NCI-H2029 (cell line): ENCODE results near the gene ADAMTS17.
"Not testable (repeated sequence)": the region's sequence is repeated elsewhere in the genome, so short reads cannot be mapped to it uniquely, and the experiment has no call there.

Experiments
- DNase-seq: peaks from one replicate; lab custom pipeline; 2025; lab: John Stamatoyannopoulos, UW

ADAMTS17 gene

GRCh38 chr15:100083572-100083971, 258.2 kb downstream of the ADAMTS17 start:
- no peak for DNase-seq

GRCh38 chr15:100082761-100083402, 258.9 kb downstream of the ADAMTS17 start:
- DNase-seq = no peak

DNA sequence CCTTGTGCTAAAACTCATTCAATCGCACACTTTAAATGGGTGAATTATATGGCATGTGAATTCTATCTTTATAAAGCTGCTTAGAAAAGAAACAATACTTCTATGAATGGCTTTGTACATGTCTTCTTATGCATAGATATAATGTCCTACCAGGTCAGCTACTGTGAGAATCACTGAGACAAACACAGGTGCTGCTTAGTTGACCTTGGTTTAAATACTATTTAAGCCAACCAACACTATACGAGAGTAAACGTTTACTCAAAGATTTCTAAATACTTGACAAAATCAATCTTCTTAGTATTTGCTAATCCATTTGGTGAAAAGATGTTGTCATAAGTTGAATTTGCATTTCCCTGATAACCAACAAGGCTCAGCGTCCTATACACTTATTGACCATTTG, 260.3 kb downstream of the ADAMTS17 start:
- DNase-seq = no peak

DNA sequence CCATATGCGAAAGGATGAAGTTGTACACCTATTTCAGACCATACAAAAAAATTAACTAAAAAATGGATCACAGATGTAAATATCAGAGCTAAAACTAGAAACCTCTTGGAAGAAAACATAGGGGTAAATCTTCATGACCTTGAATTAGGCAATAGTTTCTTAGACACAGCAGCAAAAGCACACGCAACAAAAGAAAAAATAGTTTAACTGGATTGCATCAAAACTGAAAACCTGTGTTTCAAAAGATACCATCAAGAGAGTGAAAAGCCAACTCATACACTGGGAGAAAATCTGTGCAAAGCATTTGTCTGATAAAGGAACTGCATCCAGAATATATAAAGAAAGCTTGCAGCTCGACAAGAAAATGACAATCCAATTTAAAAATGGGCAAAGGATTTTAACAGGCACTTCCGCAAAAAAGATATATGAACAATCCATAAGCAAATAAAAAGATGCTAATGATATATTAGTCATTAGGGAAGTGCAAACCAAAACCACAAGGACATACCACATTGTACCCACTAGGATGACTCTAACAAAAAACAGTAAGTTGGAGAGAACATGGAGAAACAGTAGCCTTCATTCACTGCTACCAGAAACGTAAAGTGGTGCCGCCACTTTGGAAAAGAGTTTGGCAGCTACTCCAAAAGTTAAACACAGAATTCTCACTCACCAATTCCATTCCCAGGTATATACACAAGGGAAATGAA, 263.1 kb downstream of the ADAMTS17 start:
- DNase-seq = no peak

- DNase-seq = peak; percentile 7
These were observed 266.5 kb downstream of the ADAMTS17 start for GRCh38 chr15:100075229-100075628.

DNA sequence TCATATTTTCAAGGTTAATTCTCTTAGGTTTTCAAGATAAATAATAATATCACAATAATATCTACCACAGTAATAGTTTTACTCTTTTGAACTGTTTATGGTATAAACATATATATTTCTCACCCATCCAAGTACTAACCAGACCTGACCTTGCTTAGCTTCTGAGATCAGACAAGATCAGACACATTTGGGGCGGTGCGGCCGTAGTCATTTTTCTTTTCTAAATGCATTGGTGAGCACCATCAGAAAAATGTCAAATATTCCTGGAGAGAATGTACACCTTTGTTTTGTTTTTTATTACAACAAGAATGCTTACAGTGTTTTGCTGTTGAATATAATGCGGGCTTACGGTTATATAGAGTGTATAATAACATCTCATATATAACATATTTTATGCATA, 267.8 kb downstream of the ADAMTS17 start:
- DNase-seq = no peak

DNA sequence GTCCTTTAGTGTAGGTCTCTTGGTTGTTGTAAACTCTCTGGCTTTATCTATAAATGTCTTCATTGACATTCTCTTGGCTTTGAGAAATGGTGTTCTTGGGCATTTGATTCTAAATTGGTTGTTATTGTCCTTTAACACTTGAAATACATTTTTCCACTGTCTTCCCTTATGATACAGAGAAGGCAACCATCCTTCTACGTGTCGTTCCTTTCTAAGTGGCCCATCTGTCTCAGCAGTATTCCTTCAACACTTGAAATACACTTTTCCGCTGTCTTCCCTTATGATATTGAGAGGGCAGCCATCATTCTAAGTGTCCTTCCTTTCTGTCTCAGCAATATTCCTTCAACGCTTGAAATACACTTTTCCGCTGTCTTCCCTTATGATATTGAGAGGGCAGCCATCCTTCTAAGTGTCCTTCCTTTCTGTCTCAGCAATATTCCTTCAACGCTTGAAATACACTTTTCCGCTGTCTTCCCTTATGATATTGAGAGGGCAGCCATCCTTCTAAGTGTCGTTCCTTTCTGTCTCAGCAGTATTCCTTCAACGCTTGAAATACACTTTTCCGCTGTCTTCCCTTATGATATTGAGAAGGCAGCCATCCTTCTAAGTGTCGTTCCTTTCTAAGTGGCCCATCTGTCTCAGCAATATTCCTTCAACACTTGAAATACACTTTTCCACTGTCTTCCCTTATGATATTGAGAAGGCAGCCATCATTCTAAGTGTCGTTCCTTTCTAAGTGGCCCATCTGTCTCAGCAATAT, 275.1 kb downstream of the ADAMTS17 start:
- not testable (repeated sequence) for DNase-seq

- no peak for DNase-seq
These were observed 279.8 kb downstream of the ADAMTS17 start for GRCh38 chr15:100061944-100062343.

DNA sequence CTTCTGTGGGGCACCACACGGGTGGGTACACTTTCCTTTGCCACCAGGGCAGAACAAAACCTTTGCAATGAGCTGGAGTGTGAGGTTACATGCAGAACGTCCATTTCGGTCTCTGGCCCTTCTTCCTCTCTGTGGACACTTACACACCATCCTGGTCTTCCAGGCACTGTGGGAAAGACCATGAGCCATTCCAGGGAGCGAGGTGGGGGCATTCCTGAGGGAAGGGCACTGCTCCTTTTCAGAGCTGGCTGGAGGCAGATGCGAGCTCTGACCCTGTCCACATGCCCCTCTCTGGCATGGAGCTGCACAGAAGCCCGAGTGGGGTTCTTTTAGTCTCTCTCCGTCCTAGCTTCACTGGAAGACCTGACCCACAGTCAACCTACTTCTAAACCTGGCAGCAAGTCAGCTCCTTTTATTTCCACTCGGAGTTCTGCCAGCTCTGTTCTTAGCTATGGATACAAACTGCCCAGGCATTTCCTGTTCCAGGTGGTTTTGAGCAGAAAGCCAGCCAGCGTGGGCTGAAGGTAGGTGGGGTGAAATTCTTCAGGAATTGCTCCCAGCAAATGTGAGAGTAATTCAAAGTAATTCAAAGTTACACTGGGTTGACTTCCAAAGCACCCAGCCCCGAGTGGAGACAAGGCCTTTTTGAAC, 281.4 kb downstream of the ADAMTS17 start:
- peak; percentile 48 for DNase-seq

GRCh38 chr15:100059521-100059920, 282.3 kb downstream of the ADAMTS17 start:
- DNase-seq = no peak

DNA sequence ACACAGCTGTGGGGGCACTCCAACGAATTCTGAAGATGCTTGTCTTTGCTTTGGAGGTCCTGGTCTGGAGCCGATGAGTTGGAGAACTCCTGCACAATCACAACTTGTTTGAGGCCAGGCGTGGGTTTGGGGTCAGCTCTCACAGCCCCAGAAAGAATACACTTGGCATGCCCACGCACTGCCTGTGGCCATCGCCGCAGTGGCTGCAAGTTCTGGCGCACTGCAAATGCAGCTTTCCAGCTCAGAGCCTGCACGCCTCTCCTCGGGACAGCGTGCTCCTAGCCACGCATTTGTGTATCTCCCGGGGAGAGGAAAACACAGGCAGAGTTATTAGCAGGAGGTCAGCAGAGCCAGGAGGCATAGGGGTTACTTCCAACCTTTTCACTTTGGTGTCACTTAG, 282.7 kb downstream of the ADAMTS17 start:
- no peak for DNase-seq

DNA sequence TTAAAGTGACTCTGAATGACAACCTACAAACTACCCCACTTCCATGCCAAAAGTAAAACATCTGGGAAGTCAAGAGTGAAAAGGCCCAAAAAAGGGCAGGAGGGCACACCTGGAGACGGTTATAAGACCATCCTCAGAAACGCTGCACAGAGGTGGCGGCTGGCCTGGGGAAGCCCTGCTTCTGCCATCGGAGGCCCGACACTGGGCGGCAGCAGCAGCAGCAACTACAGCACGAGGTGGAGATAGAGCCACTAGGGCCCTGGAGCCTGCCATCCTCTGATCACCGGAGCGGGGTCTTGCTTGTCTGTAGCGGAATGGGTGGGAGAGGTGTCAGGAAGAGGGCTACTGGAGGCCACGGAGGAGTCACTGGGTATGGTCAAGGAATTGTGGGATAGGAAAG, 283.3 kb downstream of the ADAMTS17 start:
- DNase-seq = no peak

DNA sequence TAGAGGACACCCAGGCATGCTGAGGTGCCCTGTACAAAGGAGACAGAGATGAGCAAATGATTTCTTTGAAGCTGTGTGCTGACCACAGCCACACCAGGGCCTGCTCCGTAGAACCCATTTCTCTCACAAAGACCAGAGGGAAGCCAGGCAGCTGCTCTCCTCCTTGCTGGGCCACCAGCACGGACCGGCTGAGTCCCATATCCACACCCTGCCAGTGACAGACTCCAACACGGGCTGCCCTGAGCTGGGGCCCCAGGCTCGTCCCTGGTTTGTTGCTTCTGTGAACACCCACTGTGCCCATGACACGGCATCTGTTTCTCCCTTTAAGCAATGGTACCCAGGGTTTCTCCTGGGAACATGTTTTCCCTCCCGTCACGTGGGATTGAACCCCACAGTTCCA, 284.5 kb downstream of the ADAMTS17 start:
- no peak for DNase-seq

DNA sequence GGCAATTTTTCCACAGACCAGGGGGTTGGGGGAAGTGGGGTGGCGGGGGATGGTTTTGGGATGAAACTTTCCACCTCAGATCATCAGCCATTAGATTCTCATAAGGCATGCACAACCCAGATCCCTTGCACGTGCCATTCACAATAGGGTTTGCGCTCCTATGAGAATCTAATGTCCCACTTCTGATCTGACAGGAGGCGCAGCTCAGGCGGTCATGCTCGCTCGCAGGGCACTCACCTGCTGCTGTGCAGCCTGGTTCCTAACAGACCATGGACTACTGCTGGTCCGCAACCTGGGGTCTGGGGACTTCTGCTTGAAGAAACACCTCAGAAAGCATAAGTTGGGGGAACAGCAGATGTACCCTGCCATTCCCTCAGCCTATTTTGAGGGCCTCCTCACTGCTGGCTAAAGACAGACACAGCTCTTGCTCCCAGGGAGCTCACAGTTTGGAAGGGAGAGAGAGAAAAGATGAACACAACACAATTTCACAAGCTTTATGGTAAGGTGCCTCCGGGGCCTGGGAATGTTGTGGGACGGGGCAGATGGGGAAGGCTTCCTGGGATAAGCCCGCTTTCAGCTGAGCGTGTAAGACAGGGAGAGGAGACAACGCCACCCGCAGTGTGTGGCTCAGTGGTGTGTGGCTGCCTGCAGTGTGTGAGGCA, 285.2 kb downstream of the ADAMTS17 start:
- no peak for DNase-seq

DNA sequence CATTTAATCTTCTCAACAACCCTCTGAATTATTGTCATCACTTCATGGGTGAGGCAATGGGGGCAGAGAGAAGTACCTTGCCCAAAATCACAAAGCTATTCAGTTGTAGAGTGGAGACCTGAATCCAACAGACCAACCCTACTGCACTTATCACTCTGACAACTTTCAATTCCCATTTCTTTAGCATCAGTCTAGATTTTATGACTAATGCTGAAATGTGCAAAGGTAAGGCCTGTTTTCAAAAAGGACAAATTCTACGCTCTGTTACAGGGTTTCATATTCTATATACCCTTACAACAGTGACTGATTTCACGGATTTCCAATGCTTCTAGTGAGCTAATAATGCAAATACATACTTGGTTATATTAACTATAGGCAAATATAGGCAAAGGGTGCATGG, 286.0 kb downstream of the ADAMTS17 start:
- DNase-seq = no peak

DNA sequence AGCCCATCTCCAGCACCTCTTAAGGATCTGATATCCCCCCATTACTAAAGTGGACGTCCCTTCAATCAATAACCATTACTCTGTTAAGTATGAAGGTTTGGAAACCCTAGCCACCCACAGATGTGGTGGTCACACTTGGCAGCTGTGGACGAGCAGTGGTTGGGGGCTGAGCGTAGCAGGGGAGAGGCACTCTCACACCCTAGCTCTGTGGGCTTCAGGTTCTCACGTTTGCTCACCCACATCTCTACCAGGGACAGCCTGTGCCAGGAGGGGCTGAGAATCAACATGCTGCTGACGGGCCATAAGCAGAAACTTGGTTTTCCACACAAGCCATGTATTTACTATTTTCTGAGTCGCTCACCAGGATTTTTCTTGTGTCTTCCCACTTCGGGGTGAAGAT, 287.2 kb downstream of the ADAMTS17 start:
- no peak for DNase-seq

DNA sequence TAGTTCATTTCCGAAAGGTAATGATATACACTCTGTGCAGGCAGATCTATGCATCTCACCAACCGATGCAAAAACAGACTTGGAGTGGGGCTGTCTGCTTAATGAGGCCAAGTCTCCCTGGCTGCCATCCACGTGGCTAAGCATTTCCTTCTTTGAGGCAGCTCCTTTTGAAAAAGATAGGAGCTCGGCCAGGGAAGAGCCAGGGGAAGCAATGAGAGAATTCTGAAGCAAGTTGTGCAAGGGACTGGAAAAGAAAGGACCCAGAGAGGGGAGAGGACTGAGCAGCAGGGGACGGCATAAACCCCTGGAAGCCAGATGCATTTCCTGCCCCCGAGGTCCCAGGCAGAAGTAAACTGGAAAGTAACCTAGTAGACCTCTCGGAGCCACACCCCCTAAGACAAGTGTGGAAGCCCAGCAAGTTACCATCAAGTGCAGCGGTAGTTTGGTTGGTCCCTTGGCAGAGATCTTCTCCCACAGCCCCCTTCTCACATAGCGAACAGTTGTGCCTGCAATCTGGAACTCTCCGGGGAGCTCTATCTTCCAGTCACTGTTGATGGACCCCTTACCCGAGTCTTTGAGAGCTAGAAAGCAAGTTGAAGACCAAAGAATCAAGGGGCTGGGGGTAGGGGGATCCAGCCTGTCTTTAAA, 288.2 kb downstream of the ADAMTS17 start:
- DNase-seq = no peak

DNA sequence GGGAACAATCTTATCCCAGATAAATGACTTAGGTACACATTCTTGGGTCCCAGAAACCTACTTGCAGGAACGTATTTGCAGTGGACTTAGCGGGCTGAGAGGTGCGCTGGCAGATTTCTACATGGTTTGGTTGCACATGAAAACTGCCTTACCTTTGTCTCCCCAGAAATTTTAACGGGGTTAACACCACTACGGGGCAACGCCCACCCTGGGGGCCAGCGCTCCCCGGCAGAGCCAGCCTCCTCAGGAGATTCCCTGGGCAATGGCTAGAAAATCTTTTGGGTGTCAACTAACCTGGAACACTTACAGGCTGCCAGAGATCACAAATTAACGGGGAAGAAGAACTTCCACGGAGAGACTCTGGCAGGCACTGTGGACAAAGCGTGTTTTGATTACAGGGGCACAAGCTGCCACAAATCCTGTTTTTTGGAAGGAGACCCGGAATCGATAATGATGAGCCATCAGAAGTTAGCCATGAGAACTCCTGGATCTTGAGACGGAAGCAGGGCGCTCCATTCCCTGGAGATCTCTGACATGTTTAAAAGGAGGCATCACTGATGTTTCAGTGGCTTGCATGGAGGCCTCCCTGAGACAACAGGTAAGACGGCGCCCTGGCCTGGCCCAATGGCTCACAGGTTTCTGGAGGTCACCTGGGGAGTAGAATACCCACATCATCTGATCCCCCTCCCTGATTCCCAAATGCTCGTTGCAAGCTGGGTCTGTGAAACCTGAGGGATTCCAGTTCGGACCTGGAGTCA, 288.9 kb downstream of the ADAMTS17 start:
- DNase-seq = no peak

DNA sequence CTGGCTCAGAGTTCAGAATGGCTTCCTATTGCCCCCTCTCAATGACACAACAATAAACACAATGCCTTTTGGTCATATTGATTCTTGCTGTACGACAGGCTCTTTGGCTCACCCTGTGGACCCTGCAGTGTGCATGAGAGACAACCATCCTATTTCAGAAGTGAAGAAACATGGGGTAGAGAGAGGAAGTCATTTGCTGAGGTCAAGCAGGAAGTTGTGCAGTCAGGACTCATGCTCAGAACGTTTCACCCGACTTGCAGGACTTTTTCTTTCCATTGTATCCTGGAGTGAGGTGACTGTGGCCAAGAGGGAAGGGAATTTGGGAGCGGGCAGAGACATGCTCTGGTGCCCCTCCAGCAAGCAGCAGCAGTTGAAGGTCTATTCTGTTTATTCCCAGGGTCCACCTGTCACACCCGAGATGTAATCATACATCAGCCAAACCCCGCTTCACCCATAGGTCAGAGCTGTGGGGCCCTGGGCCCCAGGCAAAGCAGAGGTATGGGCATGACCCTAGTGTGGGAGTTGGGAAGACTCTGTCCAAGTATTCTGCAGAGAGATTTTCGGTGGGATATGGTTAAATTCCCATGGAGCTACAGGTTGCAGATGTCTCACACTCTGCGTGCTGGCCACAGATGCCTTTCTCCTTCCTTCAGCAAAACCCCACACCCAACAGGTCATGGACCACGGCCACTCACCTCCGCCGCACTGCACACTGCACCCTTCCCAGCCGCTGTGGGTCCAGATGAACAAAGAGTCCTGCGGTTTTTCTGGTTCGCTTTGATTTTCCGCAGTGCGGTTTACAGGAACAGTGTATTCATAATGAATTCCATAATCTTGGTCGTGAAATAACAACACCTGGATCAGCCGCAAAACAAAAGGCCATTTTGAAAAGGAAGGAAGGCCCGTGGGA, 290.6 kb downstream of the ADAMTS17 start:
- no peak for DNase-seq
